CD14-positive monocyte (primary cell): Measurements from ENCODE around the gene SH2D4B. TPM values are rescaled to one million over a fixed set of nuclear protein-coding genes. Genes with fewer than 3 reads are reported as not detected.
A peak's percentile ranks its signal among the peaks of the same experiment; 100 is the strongest.

Experiments
- DNase-seq, 3 donors: peaks; one replicate each; pipeline ENCODE4 v3.0.0-alpha.2; 2011 to 2022
- H2AFZ ChIP-seq: 2 replicates; pipeline ENCODE4 v1.6.0; 2012; ENCODE audit warnings: mild to moderate bottlenecking, low read depth, low read length, inconsistent platforms; ENCODE audit not compliant: insufficient read depth, poor library complexity, severe bottlenecking
- H3K27ac ChIP-seq, 2 donors: 1 replicate in 1 of 2; 2 replicates in 1 of 2; pipeline ENCODE4 v1.5.1; 2012 to 2013; ENCODE audit warnings: low read length in 2 of 2, control low read depth in 1 of 2, inconsistent platforms in 1 of 2, low read depth in 1 of 2, mild to moderate bottlenecking in 1 of 2
- H3K27me3 ChIP-seq, 2 donors: one replicate each; pipeline versions ENCODE4 v1.6.0 to v1.6.1; 2011 to 2013; ENCODE audit warnings: low read length in 2 of 2; ENCODE audit not compliant: control insufficient read depth in 2 of 2, insufficient read depth in 2 of 2
- H3K36me3 ChIP-seq, 2 donors: replicated peaks in 1 of 2; 1 replicate in 1 of 2; 2 replicates in 1 of 2; pipeline versions ENCODE4 v1.5.1 to v1.6.1; 2012 to 2013; ENCODE audit warnings: low read length in 2 of 2, control low read depth in 1 of 2, inconsistent platforms in 1 of 2, mild to moderate bottlenecking in 1 of 2; ENCODE audit not compliant: insufficient read depth in 2 of 2, control insufficient read depth in 1 of 2
- H3K4me1 ChIP-seq, 2 donors: 1 replicate in 1 of 2; 2 replicates in 1 of 2; pipeline versions ENCODE4 v1.5.1 to v1.6.1; 2012 to 2013; ENCODE audit warnings: low read length in 2 of 2, control low read depth in 1 of 2, inconsistent platforms in 1 of 2, mild to moderate bottlenecking in 1 of 2, moderate library complexity in 1 of 2; ENCODE audit not compliant: insufficient read depth in 2 of 2, control insufficient read depth in 1 of 2
- H3K4me2 ChIP-seq: replicated peaks from 2 replicates; pipeline ENCODE3; 2012; ENCODE audit warnings: low read length, moderate library complexity, mild to moderate bottlenecking; ENCODE audit not compliant: poor library complexity, severe bottlenecking; ENCODE audit errors: extremely low read depth
- H3K4me3 ChIP-seq, 3 experiments: fragments of 200-600 bp in 1 of 3; sonication (generic) in 1 of 3; replicated peaks in 1 of 3; 1 replicate in 2 of 3; 2 replicates in 1 of 3; pipeline ENCODE4 v1.5.1; 2011 to 2013; ENCODE audit warnings: low read length in 3 of 3, mild to moderate bottlenecking in 3 of 3, control low read depth in 2 of 3, low read depth in 2 of 3, inconsistent platforms in 1 of 3, moderate library complexity in 1 of 3
- H3K79me2 ChIP-seq: 2 replicates; pipeline ENCODE4 v1.6.0; 2012; ENCODE audit warnings: mild to moderate bottlenecking, control low read depth, inconsistent platforms, low read length, moderate library complexity; ENCODE audit not compliant: insufficient read depth
- H3K9ac ChIP-seq: 2 replicates; pipeline ENCODE4 v1.6.0; 2017; ENCODE audit warnings: low read length, mild to moderate bottlenecking; ENCODE audit not compliant: insufficient read depth, poor library complexity, severe bottlenecking
- H3K9me3 ChIP-seq, 2 donors: replicated peaks in 1 of 2; 1 replicate in 1 of 2; 2 replicates in 1 of 2; pipeline versions ENCODE4 v1.5.1 to v1.6.1; 2012 to 2013; ENCODE audit warnings: low read length in 2 of 2, control low read depth in 1 of 2; ENCODE audit not compliant: control insufficient read depth in 1 of 2, insufficient read depth in 1 of 2
- H4K20me1 ChIP-seq: 2 replicates; pipeline ENCODE4 v1.6.0; 2012; ENCODE audit warnings: mild to moderate bottlenecking, low read length, control low read depth, moderate library complexity; ENCODE audit not compliant: insufficient read depth
- H3K27ac Mint-ChIP-seq, 7 donors: one replicate each; pipeline ENCODE4 v1.8.0; 2020; ENCODE audit warnings: mild to moderate bottlenecking in 7 of 7, mixed read lengths in 7 of 7, moderate library complexity in 6 of 7, inconsistent platforms in 2 of 7
- H3K27me3 Mint-ChIP-seq, 3 donors: one replicate each; pipeline ENCODE4 v1.8.0; 2021 to 2022; ENCODE audit warnings: low read depth in 3 of 3, mild to moderate bottlenecking in 3 of 3, mixed read lengths in 3 of 3, moderate library complexity in 3 of 3, inconsistent platforms in 1 of 3
- H3K36me3 Mint-ChIP-seq, 2 donors: one replicate each; pipeline ENCODE4 v1.8.0; 2020; ENCODE audit warnings: mixed read lengths in 2 of 2, inconsistent platforms in 1 of 2, mild to moderate bottlenecking in 1 of 2
- H3K4me1 Mint-ChIP-seq: one replicate; pipeline ENCODE4 v1.8.0; 2020; ENCODE audit warnings: mild to moderate bottlenecking, mixed read lengths
- H3K4me3 Mint-ChIP-seq, 2 donors: one replicate each; pipeline ENCODE4 v1.8.0; 2020; ENCODE audit warnings: mild to moderate bottlenecking in 2 of 2, mixed read lengths in 2 of 2, moderate library complexity in 1 of 2
- H3K9me3 Mint-ChIP-seq, 7 donors: one replicate each; pipeline ENCODE4 v1.8.0; 2020 to 2022; ENCODE audit warnings: mixed read lengths in 7 of 7, mild to moderate bottlenecking in 6 of 7, moderate library complexity in 6 of 7, inconsistent platforms in 2 of 7
- WGBS: methylation state at CpG from one replicate; pipeline ENCODE4 v1.1.5; 2013; ENCODE audit warnings: missing lambda C conversion rate; ENCODE audit not compliant: insufficient coverage; 5-methylcytosine and 5-hydroxymethylcytosine counted together
- intact Hi-C, 2 donors: fragments of 100-400 bp; cut with micrococcal nuclease; formaldehyde crosslinking; loops; one replicate each; pipeline versions ENCODE4 v1.15.0 to v1.15.1; 2023
- polyA plus RNA-seq, 3 donors: library from polyadenylated mRNA; depleted of rRNA in 1 of 3; unstranded in 2 of 3; stranded (reverse) in 1 of 3; fragments of 300-500 nt in 2 of 3; fragments of >200 nt in 1 of 3; fragmentation: Illumina TruSeq in 2 of 3; gene quantifications; 1 replicate in 2 of 3; 2 replicates in 1 of 3; pipeline ENCODE4 v1.2.3, GENCODE V29; 2012 to 2021
- TF ChIP-seq, protein P1 (sequence below): fragments of 200-600 bp; IDR thresholded peaks from one replicate; pipeline ENCODE4 v1.8.0; 2022; ENCODE audit warnings: antibody characterized with exemption, mild to moderate bottlenecking

SH2D4B gene
- polyA plus RNA-seq, 3 donors: 0.01 TPM; not detected in 2

DNA sequence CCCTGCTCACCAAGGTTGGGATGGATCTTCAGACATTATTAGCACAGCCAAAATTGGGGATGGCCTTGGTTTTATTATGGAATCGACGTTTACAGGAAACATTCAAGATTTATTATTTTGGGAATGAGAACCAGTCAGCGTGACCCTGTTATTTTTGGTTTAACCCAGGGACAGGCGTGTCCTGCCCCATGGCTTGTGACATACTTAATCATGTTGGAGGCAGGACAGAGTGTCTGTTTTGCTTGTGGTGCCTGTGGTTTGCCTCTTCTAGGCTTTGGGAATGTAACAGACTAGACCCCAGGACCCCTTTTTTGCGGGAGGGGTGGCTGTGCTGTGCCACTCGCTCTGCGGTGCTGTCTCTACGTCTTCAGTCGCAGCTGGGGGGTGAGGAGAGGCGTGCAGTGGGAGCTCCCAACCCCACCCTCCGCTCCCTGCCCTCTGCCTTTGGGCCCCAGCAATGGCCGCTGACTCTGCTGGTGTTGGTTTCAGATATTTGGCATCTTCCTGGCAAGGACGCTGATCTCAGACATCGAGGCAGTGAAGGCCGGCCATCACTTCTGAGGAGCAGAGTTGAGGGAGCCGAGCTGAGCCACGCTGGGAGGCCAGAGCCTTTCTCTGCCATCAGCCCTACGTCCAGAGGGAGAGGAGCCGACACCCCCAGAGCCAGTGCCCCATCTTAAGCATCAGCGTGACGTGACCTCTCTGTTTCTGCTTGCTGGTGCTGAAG, 20.1 kb upstream of the SH2D4B start:
- H2AFZ ChIP-seq: no peak overlapping the region
- H3K9me3 ChIP-seq: no peaks in the 10 kb centered on the region
- no peaks in the 10 kb centered on the region for H3K27me3 ChIP-seq
- H3K4me1 Mint-ChIP-seq: peaks cover 28% of the 10 kb centered on the region
- peaks cover 100% of the 10 kb centered on the region for H4K20me1 ChIP-seq
- H3K4me3 Mint-ChIP-seq: no peak overlapping the region
- intact Hi-C loops: no loop called here
- peaks cover 0 to 10% of the 10 kb centered on the region in 2 donors for H3K4me1 ChIP-seq
- no peaks in the 10 kb centered on the region for H3K27me3 Mint-ChIP-seq
- H3K27ac Mint-ChIP-seq: peak overlapping the region in 5 of 7 donors; percentile 24 to 83 (median 60)
- no peak overlapping the region for H3K9ac ChIP-seq
- DNase-seq: no peak
- TF ChIP-seq, protein P1, sequence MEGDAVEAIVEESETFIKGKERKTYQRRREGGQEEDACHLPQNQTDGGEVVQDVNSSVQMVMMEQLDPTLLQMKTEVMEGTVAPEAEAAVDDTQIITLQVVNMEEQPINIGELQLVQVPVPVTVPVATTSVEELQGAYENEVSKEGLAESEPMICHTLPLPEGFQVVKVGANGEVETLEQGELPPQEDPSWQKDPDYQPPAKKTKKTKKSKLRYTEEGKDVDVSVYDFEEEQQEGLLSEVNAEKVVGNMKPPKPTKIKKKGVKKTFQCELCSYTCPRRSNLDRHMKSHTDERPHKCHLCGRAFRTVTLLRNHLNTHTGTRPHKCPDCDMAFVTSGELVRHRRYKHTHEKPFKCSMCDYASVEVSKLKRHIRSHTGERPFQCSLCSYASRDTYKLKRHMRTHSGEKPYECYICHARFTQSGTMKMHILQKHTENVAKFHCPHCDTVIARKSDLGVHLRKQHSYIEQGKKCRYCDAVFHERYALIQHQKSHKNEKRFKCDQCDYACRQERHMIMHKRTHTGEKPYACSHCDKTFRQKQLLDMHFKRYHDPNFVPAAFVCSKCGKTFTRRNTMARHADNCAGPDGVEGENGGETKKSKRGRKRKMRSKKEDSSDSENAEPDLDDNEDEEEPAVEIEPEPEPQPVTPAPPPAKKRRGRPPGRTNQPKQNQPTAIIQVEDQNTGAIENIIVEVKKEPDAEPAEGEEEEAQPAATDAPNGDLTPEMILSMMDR: no peak
- H3K79me2 ChIP-seq: peaks cover 24% of the 10 kb centered on the region
- peaks cover 88 to 97% of the 10 kb centered on the region in 2 donors for H3K36me3 Mint-ChIP-seq
- WGBS: 92% methylated on average over 20 of the region's 21 CpGs
- peaks cover 87 to 96% of the 10 kb centered on the region in 2 donors for H3K36me3 ChIP-seq
- no peak overlapping the region for H3K4me2 ChIP-seq
- peaks cover 0 to 3% (median 0%) of the 10 kb centered on the region in 7 donors for H3K9me3 Mint-ChIP-seq
- H3K4me3 ChIP-seq: no peak overlapping the region
- H3K27ac ChIP-seq: peak overlapping the region in 1 of 2 donors; percentile 55

DNA sequence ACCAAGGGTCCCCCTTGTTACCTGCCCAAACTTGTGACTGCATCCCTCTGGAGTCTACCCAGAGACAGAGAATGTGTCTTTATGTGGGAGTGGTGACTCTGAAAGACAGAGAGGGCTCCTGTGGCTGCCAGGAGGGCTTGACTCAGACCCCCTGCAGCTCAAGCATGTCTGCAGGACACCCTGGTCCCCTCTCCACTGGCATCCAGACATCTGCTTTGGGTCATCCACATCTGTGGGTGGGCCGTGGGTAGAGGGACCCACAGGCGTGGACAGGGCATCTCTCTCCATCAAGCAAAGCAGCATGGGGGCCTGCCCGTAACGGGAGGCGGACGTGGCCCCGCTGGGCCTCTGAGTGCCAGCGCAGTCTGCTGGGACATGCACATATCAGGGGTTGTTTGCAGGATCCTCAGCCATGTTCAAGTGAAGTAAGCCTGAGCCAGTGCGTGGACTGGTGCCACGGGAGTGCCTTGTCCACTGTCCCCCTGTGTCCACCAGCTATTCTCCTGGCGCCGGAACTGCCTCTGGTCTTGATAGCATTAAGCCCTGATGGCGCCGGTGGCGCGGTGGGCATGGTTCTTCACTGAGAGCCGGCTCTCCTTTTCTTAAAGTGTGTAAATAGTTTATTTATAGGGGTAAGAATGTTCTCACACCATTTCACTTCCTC, 19.4 kb upstream of the SH2D4B start:
- no peak overlapping the region for H3K4me3 Mint-ChIP-seq
- H3K4me1 ChIP-seq: peaks cover 3 to 16% of the 10 kb centered on the region in 2 donors
- no peak overlapping the region for H3K4me3 ChIP-seq
- H3K27ac ChIP-seq: peak overlapping the region in 1 of 2 donors; percentile 54
- peaks cover 35% of the 10 kb centered on the region for H3K4me1 Mint-ChIP-seq
- 92% methylated on average over 11 of the region's 17 CpGs for WGBS
- H3K4me2 ChIP-seq: no peak overlapping the region
- no peaks in the 10 kb centered on the region for H3K9me3 ChIP-seq
- H3K36me3 ChIP-seq: peaks cover 81 to 90% of the 10 kb centered on the region in 2 donors
- no peak overlapping the region for H3K9ac ChIP-seq
- peaks cover 24% of the 10 kb centered on the region for H3K79me2 ChIP-seq
- no peak overlapping the region for H2AFZ ChIP-seq
- H3K27me3 Mint-ChIP-seq: no peaks in the 10 kb centered on the region
- intact Hi-C loops: no loop called here
- TF ChIP-seq, protein P1: no peak
- H3K27me3 ChIP-seq: no peaks in the 10 kb centered on the region
- peaks cover 98% of the 10 kb centered on the region for H4K20me1 ChIP-seq
- peaks cover 81 to 90% of the 10 kb centered on the region in 2 donors for H3K36me3 Mint-ChIP-seq
- H3K9me3 Mint-ChIP-seq: peaks cover 0 to 3% (median 0%) of the 10 kb centered on the region in 7 donors
- no peak for DNase-seq
- peak overlapping the region in 4 of 7 donors; percentile 52 to 88 (median 62) for H3K27ac Mint-ChIP-seq
